Stimulated activated CD4-positive, alpha-beta T cell treated with anti-CD3 and anti-CD28 coated beads, Interleukin-12 subunit alpha, Interleukin-12 subunit beta, amount 100 ng/mL, for 48 hours (primary cell): ENCODE measurements around the gene PRIM1.
A peak's percentile ranks its signal among the peaks of the same experiment; 100 is the strongest.
"Not testable (repeated sequence)": the region's sequence is repeated elsewhere in the genome, so short reads cannot be mapped to it uniquely, and the experiment has no call there.

ENCODE experiments used
- DNase-seq, 3 donors: peaks; one replicate each; pipeline ENCODE4 v3.0.0-alpha.2; 2020; ENCODE audit warnings: low read depth in 2 of 3, low spot score in 1 of 3

Gene PRIM1

DNA sequence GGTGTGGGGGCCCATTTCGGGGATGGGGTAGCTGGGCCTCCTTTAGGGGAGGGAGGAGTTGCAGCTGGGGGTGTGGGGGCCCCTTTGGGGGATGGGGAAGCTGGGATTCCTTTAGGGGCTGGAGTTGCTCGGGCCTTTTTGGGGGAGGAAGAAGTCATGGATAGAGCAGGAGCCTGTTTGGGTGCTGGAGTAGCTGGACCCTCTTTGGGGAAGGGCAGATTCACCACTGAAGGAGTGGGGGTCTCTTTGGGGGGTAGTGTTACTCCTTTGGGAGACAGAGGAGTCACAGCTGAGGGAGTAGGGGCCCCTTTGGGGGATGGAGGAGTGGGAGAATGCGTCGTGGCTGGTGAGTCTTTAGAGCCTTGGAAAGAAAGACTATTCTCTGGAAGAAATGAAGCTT is 33.5 kb downstream of the PRIM1 start:
- DNase-seq = no peak

- DNase-seq = no peak
These were observed 34.0 kb downstream of the PRIM1 start for GRCh38 chr12:56718149-56718548.

- DNase-seq = no peak
These were observed 34.9 kb downstream of the PRIM1 start for GRCh38 chr12:56716933-56717880.

GRCh38 chr12:56716458-56716857 is 35.7 kb downstream of the PRIM1 start:
- DNase-seq = no peak

GRCh38 chr12:56715798-56716197 is 36.3 kb downstream of the PRIM1 start:
- no peak for DNase-seq

DNA sequence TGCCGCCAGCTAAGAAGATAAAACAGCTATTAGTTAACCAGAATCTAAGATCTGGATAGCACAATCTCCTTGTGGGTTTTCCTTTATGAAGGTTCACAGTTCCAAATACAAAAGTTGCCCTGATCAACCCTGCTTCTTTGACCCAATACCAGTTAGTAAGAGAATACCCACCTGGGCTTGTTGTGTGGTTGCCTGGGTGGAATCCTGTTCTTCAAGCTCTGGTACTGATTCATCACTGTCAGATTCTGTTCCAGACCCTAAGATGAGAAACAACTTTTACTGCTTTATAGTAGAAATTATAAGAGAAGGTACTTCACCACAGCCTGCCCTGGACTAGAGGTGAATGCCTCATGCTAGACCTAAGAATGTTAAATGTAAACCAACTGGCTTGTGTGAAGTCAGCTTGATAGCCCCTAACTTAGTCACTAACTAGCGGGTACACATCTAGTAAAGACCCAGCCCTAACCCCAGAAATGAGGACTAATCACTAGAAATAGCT is 37.6 kb downstream of the PRIM1 start:
- no peak for DNase-seq

- DNase-seq = no peak
These were observed 38.8 kb downstream of the PRIM1 start for GRCh38 chr12:56713345-56713744.

- DNase-seq = no peak
These were observed 42.3 kb downstream of the PRIM1 start for GRCh38 chr12:56709759-56710376.

DNA sequence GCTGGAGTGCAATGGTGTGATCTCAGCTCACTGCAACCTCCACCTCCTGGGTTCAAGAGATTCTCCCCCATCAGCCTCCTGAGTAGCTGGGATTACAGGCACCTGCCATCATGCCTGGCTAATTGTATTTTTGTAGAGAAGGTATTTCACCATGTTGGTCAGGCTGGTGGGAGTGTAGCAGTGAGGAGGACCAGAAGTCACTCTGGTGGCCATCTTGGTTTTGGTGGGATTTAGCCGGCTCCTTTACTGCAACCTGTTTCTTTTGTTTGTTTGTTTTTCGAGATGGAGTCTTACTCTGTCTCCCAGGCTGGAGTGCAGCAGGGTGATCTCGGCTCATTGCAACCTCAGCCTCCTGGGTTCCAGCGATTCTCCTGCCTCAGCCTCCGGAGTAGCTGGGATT is 47.6 kb downstream of the PRIM1 start:
- DNase-seq = not testable (repeated sequence)

DNA sequence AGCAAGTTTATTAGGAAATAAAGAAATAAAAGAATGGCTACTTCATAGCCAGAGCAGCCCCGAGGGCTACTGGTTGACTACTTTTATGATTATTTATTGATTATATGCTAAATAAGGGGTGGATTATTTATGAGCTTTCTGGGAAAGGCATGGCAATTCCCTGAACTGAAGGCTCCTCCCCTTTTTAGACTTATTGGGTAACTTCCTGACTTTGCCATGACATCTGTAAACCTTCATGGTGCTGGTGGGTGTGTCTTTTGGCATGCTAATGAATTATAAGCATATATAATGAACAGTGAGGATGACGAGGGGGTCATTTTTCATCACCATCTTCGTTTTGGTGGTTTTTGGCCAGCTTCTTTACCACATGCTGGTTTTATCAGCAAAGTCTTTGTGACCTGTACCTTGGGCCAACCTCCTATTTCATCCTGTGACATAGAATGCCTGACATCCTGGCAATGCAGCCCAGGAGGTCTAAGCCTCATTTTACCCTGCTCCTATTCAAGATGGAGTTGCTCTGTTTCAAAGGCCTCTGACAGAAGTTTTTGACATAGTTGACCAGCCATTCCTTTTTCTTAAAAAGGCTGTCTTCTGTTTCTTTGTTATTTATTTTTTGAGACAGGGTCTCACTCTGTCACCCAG is 53.0 kb downstream of the PRIM1 start:
- DNase-seq = no peak

DNA sequence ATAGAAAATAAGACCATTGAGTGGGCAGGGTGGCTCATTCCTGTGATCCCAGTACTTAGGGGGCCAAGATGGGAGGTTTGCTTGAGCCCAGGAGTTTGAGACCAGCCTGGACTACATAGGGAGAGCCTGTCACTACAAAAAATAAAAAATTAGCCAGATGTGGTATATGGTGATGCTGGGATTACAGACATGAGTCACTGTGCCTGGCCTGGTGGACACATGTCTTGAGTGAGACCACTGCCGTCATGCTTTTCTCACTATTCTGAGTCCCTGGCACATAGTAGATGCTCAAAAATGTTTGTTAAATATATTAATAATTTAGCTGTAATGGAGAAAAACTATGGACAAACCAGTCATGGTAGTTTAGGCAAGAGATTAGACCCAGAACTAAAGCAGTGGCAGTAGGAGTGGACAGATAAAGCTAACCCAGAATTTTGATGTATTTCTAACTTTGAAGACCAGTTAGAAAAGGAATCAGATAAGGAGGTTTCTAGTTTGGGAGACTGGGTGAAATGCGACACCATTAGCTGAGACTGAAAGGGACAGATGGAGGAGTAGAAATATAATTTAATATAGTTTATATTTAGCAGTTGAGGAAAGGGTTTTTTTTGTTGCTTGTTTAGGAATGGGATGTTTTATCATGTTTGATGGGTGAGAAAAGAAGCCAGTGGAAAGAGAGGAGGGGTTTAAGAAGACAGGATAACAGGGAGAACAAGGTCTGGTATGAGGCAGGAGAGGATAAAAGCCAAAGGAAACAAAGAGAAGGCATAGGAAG is 56.6 kb downstream of the PRIM1 start:
- no peak for DNase-seq

DNA sequence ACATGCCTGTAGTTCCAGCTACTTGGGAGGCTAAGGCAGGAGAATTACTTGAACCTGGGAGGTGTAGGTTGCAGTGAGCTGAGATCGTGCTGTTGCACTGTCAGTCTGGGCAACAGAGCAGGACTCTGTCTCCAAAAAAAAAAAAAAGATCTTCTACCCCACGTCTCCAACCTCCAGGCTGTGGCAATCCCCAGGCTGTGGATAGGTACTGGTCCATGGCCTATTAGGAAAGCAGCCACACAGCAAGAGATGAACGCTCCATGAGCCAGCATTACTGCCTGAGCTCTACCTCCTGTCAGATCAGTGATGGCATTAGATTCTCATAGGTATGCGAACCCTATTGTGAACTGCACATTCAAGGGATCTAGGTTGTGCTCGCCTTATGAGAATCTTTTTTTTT is 58.0 kb downstream of the PRIM1 start:
- no peak for DNase-seq

DNA sequence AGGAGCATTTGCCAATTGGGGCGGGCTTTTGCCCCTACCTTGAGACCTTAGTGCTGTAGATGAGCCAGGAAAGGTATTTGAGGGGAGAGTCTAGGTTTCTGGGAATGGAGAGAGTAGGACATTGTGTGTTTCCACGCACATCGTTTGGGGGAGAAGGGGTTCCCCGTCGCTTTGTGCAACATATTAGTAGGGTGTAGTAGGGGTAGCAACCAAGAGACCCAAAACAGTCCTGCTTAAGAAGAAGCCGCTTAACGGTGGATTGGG is 63.3 kb downstream of the PRIM1 start:
- no peak for DNase-seq

- DNase-seq = peak; percentile 96 to 98 (median 97)
These were observed 63.8 kb downstream of the PRIM1 start, which contains the start of gene PTGES3 for GRCh38 chr12:56688129-56688845. PTGES3 (minus strand) TSS chr12:56688284; CDS start chr12:56687999, 285 bp downstream.

DNA sequence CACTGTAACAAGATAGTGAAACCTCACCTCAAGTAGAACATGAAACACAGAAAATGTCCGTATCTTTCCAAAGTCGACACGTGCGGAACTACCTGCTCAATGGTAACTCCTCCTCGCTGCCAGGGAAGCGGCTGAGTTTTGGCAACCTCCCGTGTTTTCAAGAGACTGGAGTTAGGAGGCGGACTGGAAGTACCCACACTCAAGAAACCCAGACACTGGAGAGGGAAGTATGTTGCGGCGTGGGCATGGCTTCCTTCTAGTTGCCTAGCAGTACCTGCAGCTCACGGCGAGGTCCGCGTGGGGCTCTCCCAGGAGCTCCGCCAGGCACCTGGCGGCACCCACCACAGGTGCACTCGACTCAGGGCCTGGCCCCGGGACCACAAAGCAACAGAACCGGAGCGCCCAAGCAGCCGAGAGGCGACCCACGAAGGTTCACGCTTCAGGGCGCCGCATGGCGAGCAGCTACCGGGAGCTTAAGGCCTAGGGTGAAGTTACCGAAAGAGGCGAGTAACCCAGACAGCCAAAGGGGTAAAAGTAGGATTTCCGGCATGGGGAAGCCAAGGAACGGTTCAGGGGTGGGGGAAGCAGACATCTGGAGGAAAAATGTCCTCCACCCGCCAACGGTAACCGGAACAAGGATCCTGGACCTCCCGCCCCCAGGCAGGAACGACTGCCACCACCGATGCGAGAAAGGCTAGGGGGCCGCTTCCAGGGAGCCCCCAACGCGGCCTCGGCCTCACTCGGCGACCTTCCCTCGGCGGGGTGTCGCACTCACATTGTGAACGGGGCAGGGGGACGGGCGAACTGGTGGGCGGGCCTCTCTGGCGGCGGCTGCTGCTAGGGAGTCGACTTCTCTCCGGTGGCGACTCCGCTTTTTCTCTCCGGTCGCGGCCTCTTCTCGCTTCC is 64.6 kb downstream of the PRIM1 start:
- peak; percentile 29 to 40 (median 30) for DNase-seq

DNA sequence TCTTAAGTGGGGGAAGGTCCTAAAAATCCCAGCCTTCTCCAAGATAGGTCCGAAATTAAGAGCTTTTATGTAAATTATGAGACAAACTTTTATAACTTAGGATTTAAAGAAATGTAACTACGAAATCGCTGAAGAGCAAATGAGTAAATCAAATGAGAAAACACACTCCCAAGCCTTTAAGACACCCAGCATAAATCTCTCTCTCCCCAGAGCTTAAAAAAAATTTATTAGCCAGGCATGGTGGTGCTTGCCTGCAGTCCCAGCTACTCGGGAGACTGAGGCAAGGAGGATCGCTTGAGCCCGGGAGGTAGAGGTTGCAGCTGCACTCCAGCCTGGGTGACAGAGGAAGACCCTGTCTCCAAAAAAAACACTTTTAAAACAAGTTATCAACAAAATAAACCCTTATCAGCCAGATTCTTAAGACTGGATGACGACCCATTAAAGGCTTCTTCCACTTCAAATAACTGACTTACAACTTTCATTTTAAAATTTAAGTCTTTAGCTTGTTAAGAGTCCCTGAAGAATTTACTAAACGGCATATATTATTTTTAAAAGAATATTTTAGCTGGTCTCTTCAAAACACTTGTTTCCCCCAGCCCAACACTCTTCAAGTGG is 67.3 kb downstream of the PRIM1 start:
- DNase-seq = no peak

- no peak for DNase-seq
These were observed 69.8 kb downstream of the PRIM1 start for GRCh38 chr12:56682323-56682722.
